GM20000 (cell line): ENCODE data around the gene GRID1.

Experiments used
- DNase-seq: peaks from one replicate; pipeline ENCODE4 v3.0.0; 2012; ENCODE audit warnings: low spot score
- CTCF ChIP-seq: IDR thresholded peaks from 2 replicates; pipeline ENCODE4 v1.5.1; 2012; ENCODE audit warnings: mild to moderate bottlenecking, control low read depth; ENCODE audit errors: extremely low read depth, missing control alignments

Gene GRID1

GRCh38 chr10:85613391-85613790 lies 753.2 kb downstream of the GRID1 start:
- DNase-seq, result no peak
- TF ChIP-seq CTCF, result no peak

GRCh38 chr10:85612833-85613232 lies 753.8 kb downstream of the GRID1 start:
- no peak for DNase-seq
- no peak for TF ChIP-seq CTCF

GRCh38 chr10:85612378-85612775 lies 754.2 kb downstream of the GRID1 start:
- DNase-seq, result no peak
- no peak for TF ChIP-seq CTCF

GRCh38 chr10:85611746-85612377 lies 754.7 kb downstream of the GRID1 start:
- no peak for DNase-seq
- no peak for TF ChIP-seq CTCF

GRCh38 chr10:85611093-85611740 lies 755.4 kb downstream of the GRID1 start:
- TF ChIP-seq CTCF, result no peak
- DNase-seq, result no peak

- no peak for TF ChIP-seq CTCF
- DNase-seq, result no peak
Measured at GRCh38 chr10:85610381-85611092, 756.1 kb downstream of the GRID1 start.

GRCh38 chr10:85609509-85609908 lies 757.1 kb downstream of the GRID1 start:
- no peak for DNase-seq
- no peak for TF ChIP-seq CTCF
